GM21529 (cell line): ENCODE results near the gene FBXW7.
"Not testable (repeated sequence)": the region's sequence is repeated elsewhere in the genome, so short reads cannot be mapped to it uniquely, and the experiment has no call there.

ENCODE experiments used
- ATAC-seq: cut with Tn5 transposase; IDR thresholded peaks from one replicate; pipeline ENCODE4 v1.9.1; 2021; ENCODE audit not compliant: unreplicated experiment

FBXW7 gene

GRCh38 chr4:152535903-152536544 is at the start of gene FBXW7:
FBXW7 (minus strand) TSS chr4:152536092; CDS start chr4:152411803, 124,289 bp downstream.
- peak; percentile 80 for ATAC-seq

- peak; percentile 76 for ATAC-seq
These were observed 49.1 kb upstream of the FBXW7 start for GRCh38 chr4:152585023-152585441.

DNA sequence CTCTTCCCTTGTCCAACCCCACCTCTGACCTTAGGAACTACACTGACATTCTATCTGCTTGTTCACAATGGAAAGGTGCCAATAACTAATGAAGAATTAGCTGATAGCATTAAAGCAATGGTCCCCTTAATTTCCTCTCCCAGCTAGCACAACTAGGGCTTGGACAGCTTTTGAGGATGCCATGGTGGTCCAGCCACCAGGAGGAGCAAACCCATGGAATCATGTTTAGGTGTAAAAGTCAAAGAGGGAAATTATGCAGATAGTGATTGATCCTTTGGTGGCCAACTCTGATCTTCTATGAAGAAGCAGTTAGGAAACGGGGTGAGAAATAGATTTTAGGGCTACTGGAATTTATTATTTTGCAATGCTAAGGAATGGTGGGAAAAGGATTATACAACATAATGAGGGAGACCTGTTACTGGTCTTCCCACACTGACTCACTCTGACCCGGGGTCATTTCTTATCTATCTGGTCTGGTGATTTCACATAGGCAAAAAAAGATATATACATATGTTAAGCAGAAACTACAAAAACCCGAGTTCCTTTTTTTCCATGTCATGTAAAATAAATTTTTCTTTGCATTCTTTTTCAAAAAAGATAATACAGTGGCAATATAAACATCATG is 45.8 kb upstream of the FBXW7 start:
- no peak for ATAC-seq

GRCh38 chr4:152579916-152580315 is 44.0 kb upstream of the FBXW7 start:
- no peak for ATAC-seq

DNA sequence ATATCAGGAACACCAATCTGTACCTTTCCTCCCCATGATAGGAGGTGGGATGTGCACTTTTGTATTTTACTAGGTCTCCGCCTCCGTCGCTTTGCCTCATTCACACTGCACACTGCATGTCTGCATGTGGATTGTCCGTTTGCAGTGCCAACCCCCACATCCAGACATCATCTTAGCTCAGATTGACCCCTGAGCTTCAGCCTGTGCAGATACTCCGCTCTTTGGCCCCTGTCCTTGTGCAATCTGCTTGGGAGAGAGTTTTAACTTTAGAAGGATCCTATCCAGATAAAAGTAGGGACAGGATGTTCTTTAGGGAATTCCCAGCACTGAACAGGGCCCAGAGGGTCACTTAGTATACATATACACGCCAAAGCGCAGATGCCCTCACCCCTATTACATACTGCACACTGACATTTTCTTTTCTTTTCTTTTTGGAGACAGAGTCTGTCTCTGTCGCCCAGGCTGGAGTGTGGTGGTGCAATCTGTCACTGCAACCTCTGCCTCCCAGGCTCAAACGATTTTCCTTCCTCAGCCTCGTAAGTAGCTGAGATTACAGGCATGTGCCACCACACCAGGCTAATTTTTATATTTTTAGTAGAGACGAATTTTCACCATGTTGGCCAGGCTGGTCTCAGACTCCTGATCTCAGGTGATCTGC is 43.3 kb upstream of the FBXW7 start:
- no peak for ATAC-seq

DNA sequence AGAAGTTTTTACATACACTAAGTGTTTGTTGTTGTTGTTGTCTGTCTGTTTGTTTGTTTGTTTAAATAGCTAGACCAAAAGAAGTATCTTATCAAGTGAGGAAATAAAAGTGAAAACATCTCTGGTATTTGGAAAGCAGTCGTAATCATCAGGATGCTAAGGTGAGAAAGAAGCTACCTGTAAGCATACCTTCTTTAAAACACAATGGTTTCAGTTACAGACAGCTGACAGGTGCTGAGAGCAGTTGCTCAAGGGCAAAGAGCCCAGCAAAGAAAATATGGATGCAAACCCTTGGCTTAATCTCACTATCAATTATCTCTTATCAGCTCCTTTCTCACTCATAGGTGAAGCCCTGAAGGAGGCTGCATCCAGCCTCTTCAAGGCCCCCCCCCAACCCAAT is 42.8 kb upstream of the FBXW7 start:
- no peak for ATAC-seq

GRCh38 chr4:152577708-152578396 is 42.0 kb upstream of the FBXW7 start:
- ATAC-seq: peak; percentile 95

DNA sequence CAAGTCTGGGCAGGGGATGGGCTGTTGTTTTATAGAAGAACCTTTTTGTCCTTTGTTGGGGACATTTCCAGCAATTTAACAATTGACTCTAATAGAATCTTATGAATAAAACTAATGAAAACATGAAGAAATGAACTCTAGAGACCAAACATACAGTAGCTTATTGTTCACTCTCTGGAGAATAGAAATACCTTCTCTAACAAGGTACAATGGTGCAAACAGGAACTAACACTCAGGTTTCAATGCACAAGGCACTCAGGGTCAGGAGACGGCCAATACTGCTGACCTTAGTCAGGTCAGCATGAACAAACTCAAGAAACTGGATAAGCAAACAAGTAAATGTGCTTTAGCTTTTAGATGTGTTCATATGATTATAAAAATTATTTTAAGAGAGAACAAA is 39.6 kb upstream of the FBXW7 start:
- no peak for ATAC-seq

GRCh38 chr4:152573861-152574260 is 38.0 kb upstream of the FBXW7 start:
- ATAC-seq: no peak

GRCh38 chr4:152572417-152573086 is 36.7 kb upstream of the FBXW7 start:
- ATAC-seq: peak; percentile 70

DNA sequence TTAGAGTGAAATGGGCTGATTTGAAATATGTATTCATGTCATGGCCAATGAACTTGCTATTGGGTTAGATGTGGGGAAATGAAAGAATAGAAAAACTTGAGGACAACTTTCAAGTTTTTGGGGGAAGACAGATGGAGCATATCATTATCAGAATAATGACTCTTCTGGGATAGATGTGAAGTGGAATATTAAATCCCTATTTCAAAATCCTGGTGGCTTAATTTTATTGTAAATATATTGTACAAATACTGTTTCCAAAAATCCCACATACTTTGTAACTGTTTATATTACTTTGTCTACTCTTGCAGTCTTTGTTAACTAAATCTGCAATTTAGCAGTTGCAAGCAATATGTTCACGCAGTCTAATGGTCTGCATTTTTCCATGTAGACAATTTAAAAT is 35.9 kb upstream of the FBXW7 start:
- no peak for ATAC-seq

DNA sequence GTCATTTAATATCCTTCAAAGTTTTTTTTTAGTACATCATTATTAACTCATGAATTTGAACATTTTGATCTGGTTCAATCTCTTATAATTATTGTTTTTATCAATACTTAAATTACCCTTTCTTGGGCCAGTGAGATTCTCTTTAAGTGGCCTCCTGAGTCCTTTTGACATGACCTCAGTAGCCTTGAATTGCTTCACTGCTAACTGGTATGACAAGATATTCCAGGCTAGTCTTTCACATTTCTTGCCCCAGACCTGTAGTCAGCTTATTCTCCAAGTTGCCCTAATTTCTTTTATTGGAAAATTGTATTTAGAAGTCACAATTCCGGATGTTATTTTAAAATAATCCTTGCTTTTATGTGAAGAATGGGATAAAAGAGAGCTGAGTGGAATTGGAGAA is 35.4 kb upstream of the FBXW7 start:
- ATAC-seq: no peak

DNA sequence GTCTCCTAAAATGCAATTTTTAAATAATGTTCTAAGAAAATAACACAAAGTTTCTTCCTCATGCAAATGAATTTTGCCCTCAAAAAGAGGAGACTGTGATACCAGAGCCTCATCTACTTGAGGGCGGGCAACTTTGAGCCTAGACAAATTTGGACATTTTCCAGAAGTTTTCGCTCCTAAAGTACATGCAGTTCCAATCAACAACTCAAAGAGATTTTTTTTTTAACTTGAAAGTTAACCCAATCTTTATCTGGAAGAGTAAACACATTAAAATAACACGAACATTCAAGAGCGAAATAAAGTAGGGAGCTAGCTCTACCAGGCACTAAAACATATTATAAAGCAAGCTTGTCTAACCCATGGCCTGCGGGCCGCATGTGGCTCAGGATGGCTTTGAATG is 29.4 kb upstream of the FBXW7 start:
- ATAC-seq: no peak

DNA sequence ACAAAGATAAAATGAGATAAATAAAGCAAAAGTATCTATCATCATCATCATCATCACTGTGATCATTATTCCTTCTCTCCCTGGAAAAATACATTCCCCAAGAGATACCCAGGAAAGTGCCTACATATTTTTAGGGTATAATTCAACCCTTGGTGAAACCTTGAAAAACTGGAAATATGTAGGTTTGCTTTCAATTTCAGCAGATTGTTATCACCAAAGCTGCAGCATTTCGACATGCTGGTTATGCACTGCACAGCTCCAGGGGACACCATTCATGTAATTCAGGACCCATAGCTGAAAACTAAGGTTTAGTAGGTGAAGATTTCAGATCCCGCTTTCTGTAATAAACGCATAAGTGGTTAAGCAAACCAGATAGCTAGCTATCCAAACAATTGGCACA is 28.4 kb upstream of the FBXW7 start:
- ATAC-seq: no peak

DNA sequence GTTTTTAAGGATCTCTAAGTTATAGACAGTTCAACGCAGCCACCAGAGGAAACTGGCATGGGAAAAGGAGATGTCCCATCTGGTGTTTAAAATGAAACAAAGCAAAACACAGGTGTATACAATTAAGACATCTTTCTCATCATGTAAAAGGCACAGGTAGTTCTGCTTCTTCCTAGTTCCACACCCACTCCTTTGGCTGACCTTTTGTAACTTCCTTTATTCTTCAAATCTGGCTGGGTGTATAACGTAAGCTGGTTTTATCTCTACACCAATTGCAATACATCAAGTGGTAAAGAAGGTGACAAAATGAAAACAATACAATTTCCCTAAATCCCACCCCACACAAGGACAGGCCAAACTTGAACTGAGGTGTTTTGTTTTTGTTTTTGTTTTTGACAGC is 27.3 kb upstream of the FBXW7 start:
- ATAC-seq: no peak

DNA sequence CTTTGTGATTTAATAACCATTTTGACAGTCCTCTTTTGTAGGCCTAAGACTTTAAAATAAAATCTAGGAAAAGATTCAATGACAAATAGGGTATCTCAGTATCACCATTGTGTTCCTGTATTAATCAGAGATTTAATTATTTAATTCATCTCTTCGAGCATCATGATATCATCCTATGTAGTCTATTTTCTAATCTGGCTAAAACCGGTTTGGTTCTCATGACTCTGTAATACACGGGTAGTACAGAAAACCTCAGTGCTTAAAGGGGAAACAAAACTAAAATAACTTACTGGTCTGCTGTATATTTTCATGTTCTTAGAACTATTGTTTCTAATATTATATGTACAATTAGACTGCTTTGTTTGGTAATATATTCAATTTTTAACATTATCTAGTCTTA is 23.7 kb upstream of the FBXW7 start:
- peak; percentile 43 for ATAC-seq

GRCh38 chr4:152558396-152558795 is 22.5 kb upstream of the FBXW7 start:
- ATAC-seq: no peak

DNA sequence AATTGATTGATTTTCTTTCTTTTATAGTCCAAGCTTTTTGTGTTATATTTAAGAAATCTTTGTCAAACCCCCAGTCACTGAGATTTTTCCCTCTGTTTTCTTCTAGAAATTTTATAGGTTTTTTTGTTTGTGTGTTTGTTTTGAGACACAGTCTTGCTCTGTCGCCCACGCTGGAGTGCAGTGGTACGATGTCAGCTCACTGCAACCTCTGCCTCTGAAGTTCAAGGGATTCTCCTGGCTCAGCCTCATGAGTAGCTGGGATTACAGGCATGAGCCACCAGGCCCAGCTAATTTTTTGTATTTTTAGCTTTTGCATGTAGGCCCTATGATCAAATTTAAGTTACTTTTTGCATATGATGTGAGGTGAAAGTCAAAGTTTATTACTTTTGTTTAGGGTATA is 20.9 kb upstream of the FBXW7 start:
- no peak for ATAC-seq

DNA sequence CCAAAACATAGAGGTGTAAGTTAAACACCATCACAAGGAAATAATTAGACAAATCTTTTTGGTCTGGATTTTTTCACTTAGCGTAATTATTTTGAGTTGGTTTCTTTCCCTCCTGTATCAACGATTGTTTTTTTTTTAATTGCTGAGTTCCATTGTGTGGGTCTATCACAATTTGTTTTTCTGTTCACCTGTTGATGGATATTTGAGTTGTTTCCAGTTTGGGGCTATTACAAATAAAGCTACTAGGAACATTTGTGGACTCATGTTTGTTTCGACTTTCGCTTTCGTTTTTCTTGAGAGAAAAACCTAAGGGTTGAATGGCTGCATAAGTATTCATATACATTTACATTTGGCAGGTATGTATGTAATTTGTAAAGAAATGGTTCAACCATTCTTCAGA is 20.4 kb upstream of the FBXW7 start:
- ATAC-seq: no peak

DNA sequence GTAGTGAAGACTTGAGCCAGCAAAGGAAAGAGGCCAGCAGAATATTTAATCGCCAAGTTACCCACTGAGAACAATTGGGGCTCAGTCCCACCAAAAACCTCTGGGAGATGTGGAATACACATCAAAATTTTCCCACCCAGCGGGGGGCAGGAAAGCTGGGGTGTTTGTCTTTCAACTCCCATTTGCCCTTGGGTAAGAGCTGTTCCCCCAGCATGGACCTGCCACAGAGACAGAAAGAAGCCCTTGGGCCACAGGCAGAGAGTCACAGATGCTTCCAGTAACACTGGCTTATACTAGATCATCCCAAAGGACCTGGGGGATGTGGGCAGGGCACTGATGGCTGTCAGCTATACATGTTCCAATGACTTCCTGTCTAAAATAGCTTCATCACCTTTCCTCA is 18.9 kb upstream of the FBXW7 start:
- no peak for ATAC-seq

DNA sequence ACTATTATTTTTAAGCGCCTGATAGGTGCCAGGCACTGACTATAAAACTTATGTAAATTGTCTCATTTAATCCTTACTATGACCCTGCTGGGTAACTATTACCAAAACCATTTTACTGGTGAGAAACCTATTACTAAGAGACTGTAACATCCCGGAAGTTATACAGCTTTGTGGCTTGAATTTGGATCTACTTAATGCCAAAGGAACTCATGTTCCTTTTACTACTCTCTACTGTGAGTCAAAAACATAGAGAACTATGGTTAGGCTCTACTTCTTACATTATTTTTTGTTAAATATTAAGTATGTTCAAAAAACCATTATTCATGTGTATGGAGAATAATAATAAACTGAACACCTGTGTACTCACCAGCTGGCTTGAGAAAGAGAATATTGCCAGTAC is 14.8 kb upstream of the FBXW7 start:
- not testable (repeated sequence) for ATAC-seq
